GM18507 (cell line): ENCODE measurements around the gene CGB2.
"Not testable (repeated sequence)": the region's sequence is repeated elsewhere in the genome, so short reads cannot be mapped to it uniquely, and the experiment has no call there.

ENCODE experiments used
- DNase-seq: peaks from one replicate; pipeline ENCODE4 v3.0.0; 2011; ENCODE audit warnings: low read depth; ENCODE audit not compliant: insufficient read length; ENCODE audit errors: extremely low spot score
- FAIRE-seq: peaks from 2 replicates; lab custom pipeline; 2011; peaks lifted over from hg19 to GRCh38; lab: Jason Lieb, UNC

CGB2 gene

GRCh38 chr19:49006905-49007304 is 24.8 kb upstream of the CGB2 start:
- DNase-seq (no peak), FAIRE-seq (no peak)

- FAIRE-seq (no peak), DNase-seq (no peak)
Observed at GRCh38 chr19:49009828-49010227, 21.9 kb upstream of the CGB2 start.

GRCh38 chr19:49010453-49010852 is 21.2 kb upstream of the CGB2 start:
- no peak for DNase-seq
- FAIRE-seq, result no peak

GRCh38 chr19:49011194-49011593 is 20.5 kb upstream of the CGB2 start:
- DNase-seq (no peak), FAIRE-seq (no peak)

- FAIRE-seq (no peak), DNase-seq (no peak)
Observed at GRCh38 chr19:49014123-49014869, 17.4 kb upstream of the CGB2 start.

- DNase-seq (no peak), FAIRE-seq (no peak)
Observed at GRCh38 chr19:49014870-49015255, 16.8 kb upstream of the CGB2 start.

- FAIRE-seq (no peak), DNase-seq (no peak)
Observed at GRCh38 chr19:49016067-49016839, 15.4 kb upstream of the CGB2 start.

GRCh38 chr19:49017041-49017665 is 14.5 kb upstream of the CGB2 start, which contains the start of gene LHB:
TSS of gene LHB (minus strand) at chr19:49017091. CDS start at chr19:49017081, 10 bp downstream.
- no peak for FAIRE-seq
- DNase-seq, result no peak

- no peak for DNase-seq
- no peak for FAIRE-seq
Observed at GRCh38 chr19:49017666-49018351, 13.9 kb upstream of the CGB2 start.

- peak; percentile 38 for FAIRE-seq
- not testable (repeated sequence) for DNase-seq
Observed at GRCh38 chr19:49018388-49019241, 13.1 kb upstream of the CGB2 start.

- DNase-seq, result no peak
- peak; percentile 55 for FAIRE-seq
Observed at GRCh38 chr19:49019242-49019932, 12.3 kb upstream of the CGB2 start.

- no peak for FAIRE-seq
- no peak for DNase-seq
Observed at GRCh38 chr19:49020342-49020741, 11.3 kb upstream of the CGB2 start.

GRCh38 chr19:49020931-49021895 is 10.5 kb upstream of the CGB2 start:
- no peak for FAIRE-seq
- no peak for DNase-seq

- DNase-seq, result no peak
- FAIRE-seq, result no peak
Observed at GRCh38 chr19:49022116-49022515, 9.6 kb upstream of the CGB2 start.

GRCh38 chr19:49024233-49024632 is 7.5 kb upstream of the CGB2 start, which contains the start of gene CGB3:
TSS of gene CGB3 (minus strand) at chr19:49024333. CDS start at chr19:49023971, 362 bp downstream.
- DNase-seq, FAIRE-seq: not testable (repeated sequence)

GRCh38 chr19:49025088-49025487 is 6.6 kb upstream of the CGB2 start:
- not testable (repeated sequence) for DNase-seq, FAIRE-seq

GRCh38 chr19:49025599-49025998 is 6.1 kb upstream of the CGB2 start:
- not testable (repeated sequence) for FAIRE-seq, DNase-seq
